SKM-1 treated with dmso at 0.1 percent for 144 hours (cell line): ENCODE data around the gene C22orf39.
"Not testable (repeated sequence)": the region's sequence is repeated elsewhere in the genome, so short reads cannot be mapped to it uniquely, and the experiment has no call there.

Experiments used
- DNase-seq: peaks from one replicate; lab custom pipeline; 2025; ENCODE audit not compliant: unreplicated experiment; lab: John Stamatoyannopoulos, UW

C22orf39 gene

DNA sequence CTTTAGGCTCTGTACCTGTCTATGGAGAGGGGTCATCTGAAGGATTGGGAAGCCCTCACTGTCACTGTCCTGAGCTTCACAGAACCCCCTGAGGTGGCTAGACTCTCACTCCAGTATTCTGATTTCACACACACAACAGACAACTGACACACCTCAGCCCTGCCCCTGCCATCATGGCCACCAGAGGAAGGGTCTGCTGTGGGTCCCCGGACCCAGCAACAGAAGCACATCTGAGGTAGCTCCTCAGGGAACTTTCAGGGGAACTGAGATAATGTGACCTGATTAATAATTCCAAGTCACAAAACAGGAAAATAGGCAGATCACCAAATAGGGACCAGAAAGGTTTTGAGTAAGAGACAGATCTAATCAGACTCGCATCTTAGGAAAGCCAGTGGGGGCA, 7.5 kb upstream of the C22orf39 start:
- DNase-seq = no peak

DNA sequence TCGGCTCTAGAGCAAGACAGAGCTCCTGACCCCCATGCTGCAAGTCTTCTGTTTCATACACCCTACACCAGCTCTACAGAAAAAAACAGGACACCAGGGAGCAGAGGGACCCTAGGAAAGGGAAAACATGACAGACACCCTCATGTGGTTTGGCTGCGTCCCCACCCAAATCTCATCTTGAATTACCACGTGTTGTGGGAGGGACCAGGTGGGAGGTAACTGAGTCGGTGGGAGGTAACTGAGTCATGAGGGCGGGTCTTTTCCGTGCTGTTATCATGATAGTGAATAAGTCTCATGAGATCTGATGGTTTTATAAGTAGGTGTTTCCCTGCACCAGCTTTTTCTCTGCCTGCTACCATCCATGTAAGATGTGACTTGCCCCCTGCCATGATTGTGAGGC, 6.6 kb upstream of the C22orf39 start:
- no peak for DNase-seq

DNA sequence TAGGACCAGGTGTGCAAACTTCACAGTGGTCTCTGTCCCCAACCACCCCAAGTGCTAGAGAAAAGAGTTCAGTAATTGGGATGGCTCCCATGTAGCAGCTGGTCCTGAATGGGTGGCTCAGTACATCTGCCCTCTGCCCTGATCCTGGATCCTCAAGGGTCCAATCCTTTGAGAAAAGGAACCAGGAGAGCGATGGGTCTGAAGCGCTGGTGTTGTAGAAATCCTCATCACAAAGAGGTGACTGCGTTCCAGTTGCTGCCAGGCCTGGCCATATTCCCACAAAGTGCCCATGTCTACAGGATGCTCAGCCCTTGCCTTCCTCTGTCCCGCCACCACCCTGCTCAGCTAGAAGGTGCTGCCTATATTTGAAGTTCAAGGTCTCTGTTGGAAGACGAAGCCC, 6.2 kb upstream of the C22orf39 start:
- DNase-seq = no peak

DNA sequence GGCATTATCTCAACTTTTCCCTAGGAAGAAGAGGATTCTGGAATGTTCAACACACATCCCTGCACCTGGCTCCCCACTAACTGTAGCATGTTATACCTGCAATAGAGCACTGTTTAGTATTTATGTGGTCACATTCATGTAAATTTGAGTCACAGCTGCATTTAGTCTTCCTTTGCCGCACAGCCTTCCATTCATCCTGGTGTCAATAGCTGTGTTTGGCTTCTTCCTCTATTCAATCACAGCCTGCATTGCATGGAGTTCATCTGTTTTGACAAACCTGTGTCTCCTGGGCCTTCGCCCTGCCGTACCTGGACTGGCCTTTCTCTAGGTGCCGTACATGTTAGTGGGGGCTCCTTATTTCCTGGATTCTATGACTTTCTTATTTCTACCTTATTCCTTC, 4.1 kb upstream of the C22orf39 start:
- no peak for DNase-seq

DNA sequence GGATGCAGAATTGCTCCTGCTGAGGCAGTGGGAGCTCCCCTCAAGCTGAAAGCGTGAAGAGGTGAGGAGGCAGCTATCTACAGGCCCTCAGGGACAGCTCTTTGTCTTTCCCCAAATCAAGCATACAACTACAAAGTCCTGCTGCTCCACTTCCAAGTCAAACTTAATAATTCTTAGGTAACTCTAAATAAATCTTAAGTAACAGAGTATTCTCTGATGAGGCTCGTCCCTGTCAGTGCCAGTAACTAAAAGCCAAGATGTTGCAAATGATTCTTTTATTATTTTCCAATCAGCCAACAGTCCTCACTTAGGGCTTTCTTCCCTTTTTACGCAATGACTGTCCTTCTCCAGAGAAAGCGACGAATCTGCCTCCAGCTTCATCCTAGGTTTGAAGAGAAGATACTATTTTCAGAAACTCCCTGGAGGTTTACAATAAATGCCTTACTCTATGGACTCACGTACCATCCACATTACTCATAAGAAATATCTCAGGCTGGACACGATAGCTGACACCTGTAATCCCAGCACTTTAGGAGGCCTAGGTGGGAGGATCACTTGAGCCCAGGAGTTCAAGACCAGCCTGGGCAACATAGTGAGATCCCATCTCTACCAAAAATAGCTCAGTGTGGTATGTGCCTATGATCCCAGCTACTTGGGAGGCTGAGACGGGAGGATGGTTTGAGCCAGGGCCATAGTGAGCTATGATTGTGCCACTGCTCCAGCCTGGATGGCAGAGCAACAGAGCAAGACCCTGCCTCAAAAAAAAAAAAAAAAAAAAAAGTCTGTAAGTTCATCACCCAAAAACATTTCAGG, 3.1 kb upstream of the C22orf39 start:
- no peak for DNase-seq

DNA sequence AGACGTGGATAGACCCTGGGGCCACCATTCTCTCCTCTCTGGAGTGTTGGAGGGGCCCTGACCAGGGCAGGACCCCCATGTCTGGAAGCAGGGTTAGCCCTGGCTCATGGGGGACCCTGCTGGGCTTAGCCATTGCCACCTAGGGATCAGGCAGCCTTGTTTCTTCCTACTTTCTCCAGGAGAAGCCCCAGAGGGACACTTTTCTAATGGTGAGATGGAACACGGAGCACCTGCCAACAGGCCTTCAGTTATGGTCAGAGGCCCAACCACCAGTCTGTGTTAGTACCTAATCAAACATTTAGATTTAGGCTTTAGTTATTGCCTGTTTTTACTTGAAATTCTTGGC, 1.9 kb upstream of the C22orf39 start:
- DNase-seq = no peak

DNA sequence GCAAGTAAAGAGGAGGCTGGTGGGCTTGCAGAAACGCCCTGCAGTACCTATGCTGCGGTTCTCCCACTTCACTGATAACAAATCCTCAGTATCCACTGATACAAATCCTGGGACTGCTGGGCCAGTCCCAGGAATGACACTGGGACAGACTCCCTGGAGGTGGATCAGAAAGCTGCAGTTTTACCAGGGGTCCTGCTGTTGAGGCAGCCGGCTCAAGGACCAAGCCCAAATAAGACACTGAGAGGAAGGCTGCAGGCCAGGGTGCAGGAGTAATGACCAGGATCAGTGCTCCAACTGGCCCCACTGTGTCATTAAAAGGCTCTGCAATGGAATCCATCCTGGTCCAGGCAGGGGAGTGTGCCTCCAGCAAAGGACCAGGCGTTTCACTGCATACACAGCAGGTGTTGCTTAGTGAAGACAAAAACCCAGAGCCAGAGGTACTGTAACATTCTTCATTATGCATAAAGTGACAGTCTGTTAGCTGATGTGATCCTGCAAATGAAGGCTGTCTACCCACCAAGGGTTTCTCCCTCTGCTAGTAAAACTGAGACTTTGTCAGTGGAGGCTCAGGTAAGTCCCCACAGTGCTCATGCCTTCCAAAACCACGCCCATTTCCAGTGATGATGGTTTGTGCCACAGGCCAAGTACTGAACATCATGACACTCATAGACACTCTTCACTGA, 1.4 kb upstream of the C22orf39 start:
- no peak for DNase-seq

DNA sequence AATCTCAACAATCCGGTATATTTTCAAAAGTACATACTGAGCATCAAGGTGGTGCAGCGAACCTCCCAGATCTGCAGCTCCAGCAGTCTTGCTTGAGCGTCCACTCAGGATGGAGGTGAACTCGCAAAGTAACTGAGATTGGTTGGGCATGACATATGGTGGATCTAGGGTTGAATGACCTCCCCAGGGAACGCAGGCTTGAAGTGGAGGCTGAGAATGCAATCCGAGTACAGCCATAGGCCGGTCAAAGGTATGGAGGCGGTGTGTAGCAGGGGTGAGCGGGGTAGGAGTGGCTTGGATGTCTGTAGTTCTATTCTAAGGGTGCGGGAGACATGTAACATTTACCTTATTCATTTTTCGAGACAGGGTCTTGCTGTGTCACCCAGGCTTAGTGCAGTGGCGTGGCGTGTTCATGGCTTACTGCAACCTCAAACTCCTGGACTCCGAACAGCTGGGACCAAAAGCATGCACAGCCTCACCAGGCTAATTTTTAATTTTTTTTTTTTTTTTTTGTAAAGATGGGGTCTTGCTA, 631 bp upstream of the C22orf39 start:
- DNase-seq = peak; percentile 12

DNA sequence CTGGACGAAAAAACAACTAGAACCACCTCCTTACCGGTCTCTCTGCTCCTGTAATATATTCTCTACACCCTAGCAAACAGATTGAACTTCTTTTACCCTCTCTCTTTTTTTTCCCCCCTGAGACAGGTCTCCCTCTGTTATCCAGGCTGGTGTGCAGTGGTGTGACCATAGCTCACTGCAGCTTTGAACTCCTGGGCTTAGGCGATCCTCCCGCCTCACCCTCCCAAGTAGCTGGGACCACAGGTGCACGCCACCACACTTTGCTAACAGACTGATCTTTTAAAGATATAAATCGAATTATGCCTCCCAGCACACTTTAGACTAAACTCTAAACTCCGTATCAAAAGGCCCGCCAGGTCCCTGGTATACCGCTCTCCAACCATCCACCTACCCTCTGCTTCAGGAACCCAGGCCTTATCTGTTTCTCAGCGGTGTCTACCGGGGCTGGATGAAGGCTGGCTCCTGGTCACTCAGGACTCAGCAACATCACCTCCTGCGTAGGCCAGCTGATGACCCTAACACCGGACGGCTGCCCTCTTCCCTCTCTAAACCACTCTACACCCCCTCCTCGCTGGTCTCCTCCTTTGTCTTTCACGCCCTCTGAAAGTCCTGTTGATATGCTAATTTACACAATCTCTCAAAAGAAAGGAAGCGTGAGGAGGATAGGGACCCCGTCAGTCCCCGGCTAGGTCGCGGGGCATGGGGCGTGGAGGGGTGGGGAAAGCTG, 745 bp downstream of the C22orf39 start:
- DNase-seq = no peak

DNA sequence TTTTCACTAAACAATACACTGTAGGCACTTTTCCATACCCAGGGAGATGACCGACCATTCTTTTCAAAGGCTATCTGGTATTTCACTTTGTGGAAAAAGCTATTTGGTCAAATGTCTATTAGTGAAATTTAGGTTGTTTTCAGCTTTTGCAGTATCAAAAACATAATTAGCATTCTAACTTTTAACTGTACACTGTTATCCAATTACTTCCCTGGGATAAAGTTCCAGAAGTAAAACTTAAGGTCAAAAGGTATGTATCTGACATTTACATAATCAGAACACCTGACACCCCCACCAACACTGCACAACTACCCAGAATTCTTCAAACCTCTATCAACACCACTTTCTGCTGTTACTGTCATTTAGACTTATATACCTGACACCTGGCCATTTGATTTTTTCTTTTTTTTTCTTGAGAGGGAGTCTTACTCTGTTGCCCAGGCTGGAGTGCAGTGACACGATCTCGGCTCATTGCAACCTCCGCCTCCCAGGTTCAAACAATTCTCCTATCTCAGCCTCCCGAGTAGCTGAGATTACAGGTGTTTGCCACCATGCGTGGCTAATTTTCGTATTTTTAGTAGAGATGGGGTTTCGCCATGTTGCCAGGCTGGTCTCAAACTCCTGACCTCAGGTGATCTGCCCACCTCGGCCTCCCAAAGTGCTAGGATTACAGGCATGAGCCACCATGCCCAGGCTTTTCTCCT, 2.1 kb downstream of the C22orf39 start:
- not testable (repeated sequence) for DNase-seq

DNA sequence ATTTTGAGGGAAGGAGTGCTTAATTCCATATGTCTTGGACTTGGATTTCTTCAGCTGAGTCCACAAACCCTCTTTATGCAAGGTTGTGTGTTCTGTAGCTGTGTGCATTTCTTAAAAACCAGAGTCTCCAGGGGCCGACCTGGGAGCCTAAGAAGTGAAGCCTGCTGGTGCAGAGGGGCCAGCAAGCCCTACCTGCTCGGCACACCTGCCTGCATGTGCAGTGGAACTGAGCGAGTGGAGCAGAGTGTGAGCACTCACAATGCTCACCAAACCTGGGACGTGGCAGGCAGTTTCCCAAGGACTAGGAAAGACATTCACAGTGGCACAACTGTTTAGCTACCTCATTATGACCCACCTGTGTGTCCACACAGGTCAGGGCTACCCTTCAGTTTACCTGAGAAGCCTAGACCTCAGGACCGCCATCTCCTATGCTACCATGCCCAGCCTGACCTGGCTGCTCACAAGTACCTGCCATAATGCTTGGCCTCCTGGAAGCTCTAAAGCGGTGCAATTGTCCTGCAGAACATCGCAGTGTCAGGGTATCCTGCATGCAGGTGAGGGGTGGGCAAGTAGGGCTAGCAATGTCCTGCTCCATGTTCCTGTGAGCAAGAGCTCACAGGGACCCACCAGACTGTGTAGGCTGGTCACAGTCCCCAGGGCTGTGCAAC, 3.8 kb downstream of the C22orf39 start:
- no peak for DNase-seq

DNA sequence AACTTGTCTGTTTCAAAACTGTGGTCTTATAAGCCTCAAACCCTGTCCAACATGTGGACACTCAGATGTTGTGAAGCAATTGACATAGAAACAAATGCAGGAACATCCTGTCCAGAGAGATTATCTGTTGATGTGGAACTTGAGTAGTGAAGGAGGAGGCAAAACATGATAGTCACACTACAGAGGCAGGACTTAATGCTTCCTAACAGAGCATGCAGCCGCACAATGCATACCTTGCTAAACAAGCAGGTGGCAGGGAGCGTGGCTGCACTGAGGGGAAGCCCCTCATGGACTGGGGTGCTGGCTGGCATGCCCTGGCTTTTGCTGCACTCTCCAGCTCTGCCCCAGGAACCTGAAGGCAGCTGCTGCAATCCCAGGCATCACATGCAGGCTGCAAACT, 5.3 kb downstream of the C22orf39 start:
- DNase-seq = no peak

DNA sequence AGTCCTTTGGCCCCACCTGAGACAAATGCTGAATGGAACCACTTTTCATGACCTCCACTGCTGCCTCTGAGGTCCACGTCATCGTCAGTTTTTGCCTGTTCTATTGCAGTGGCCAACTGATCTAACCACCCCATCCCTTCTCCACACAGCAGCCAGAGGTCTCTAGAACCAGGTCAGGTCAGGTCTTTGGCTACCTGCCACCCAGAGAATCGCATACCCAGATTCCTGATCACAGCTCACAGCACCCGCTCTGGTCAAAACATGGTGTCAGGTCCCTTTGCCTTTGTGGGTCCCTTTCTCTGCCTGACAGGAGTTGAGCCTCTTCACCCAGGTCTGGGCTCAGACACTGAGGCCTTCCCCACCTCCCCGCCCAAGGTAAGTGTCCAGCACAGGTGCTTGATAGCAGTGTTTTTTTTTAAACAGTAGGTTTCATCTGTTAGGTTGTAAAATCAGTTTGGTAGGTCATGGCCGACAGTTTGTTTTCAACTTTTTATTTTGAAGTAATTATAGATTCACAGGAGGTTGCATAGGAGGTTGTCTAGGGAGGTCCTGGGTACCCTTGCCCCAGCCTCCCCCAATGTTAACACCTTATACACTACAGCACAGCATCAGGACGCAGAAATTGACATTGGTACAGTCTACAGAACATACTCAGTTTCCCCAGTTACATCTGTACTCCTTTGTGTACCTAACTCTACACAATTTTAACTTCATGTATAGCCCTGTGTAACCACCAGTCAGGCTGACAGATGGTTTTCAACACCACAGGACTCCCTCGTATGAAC, 6.9 kb downstream of the C22orf39 start:
- no peak for DNase-seq

DNA sequence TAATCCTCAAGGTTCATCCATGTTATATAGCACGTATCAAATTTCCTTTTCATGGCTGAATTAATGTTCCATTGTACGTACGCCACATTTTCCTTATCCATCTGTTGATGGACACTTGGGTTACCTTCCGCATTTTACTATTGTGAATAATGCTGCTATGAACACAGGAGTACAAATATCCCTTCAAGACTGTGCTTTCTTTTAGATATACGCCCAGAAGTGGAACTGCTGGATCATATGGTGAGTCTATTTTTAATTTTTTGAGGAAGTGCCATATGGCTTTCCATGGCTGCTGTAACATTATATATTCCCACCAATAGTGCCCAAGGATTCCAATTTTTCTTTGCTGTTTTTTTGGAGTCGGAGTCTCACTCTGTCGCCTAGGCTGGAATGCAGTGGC, 9.2 kb downstream of the C22orf39 start:
- DNase-seq = no peak

DNA sequence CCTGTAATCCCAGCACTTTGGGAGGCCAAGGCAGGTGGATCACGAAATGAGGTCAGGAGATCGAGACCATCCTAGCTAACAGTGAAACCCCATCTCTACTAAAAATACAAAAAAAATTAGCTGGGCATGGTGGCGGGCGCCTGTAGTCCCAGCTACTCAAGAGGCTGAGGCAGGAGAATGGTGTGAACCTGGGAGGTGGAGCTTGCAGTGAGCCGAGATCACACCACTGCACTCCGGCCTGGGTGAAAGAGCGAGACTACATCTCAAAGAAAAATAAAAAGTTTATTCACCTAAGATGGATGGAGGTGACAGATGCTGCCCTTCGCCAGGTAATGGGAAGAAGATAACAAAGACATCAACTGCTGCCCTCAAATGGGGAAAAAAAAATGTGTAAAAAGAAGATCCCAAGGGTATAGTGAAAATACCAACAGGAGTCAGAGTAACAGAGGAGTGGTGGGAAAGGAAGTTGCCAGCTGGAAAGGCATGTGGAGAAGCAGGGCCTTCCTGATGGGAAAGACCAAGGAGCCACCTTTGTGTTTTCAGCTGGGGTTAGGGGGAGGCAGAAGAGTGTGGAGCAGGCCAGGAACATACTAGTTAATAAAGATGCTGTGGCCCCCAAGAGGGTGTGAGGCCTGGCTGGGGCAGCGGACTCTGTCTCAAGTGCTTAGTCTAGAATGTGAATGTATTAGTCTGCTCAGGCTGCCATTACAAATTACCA, 10.9 kb downstream of the C22orf39 start:
- DNase-seq = not testable (repeated sequence)

DNA sequence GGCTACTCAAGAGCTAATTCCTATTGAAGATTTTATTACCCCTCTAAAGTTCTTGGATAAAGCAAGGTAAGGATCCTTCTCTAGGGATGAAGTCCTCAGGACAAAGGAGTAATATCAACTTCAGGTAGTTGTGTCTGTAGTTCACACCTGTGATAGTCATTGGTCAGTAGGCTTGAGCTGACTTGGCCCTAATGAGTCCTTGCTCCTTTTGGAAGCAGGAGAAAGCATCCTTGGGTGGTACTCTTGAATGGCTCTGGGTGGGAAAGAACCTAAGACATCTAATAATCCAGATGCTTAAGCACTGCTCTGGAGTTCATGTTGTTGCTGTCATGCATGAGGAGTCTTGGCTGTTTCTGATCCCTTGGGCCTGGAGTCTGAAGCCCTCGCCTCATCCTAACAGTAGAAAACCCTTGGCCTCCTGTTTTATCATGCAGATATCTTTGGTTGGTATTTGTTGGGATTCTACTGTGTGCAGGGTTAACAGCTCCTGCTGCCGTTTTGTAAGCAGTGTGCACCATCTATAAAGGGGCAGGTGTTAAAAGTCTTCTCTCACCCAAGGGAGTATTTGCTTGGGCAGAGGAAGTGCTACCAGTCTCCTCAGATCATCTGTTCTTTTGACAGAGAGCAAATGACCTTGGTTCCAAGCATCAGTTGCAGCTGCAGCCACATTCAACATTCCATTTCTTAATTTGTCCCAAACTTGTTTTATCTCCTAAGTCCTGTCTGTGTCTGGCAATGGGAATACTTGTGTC, 12.5 kb downstream of the C22orf39 start:
- DNase-seq = no peak

DNA sequence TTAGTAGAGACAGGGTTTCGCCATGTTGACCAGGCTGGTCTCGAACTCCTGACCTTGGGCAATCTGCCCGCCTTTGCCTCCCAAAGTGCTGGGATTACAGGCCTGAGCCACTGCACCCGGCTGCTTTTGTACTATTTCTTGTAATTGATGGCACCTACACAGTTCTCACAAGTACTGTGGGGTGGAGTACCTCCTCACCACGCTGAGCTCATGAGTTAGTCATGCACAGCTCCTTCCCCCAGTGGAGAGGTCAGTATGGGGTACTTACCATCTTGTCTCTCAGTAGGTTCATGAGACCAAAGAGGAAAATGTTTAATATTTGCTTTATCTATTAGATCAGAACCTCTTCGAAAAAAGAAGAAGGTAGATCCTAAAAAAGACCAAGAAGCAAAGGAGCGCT, 13.1 kb downstream of the C22orf39 start:
- no peak for DNase-seq

DNA sequence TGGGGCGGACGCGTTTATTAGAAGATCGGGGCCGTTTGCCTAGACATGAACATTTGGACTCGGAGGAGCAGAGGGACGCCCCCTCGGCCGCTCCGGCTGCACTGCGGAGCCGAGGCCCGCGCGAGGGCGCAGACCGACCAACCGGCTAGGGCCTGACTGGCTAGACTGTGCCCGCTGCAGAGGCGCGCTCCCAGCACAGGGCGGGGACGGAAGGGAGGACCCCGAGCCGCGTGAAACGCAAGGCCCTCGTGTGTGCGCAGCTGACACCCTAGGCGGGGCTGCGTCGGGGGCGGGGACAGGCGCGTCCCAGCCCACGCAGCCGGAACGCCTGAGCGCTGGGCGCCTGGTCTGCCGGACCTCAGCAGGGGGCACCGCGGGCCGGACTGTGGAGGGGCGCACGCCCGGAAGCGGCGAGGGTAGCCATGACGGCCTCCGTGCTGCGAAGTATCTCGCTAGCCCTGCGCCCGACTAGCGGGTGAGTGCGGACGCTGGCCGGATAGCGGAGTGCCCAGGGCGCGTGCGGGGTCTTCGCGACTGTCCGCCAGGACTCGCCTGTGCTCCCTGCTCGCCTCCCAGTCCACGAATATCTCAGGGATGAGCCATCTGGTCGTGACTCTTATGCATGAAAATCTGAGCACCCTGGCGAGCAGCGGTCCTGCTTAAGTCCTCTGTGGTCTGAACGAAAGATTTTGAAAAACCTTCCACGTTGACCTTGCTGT, 15.2 kb downstream of the C22orf39 start, which contains the start of gene MRPL40:
Gene MRPL40, plus strand, starts transcription at position 413 of the 719 bp plus-strand sequence. Its CDS starts 10 bp downstream, at position 423.
- DNase-seq = peak; percentile 88
